ENCODE data around the gene IFT122.
"Not testable (repeated sequence)": the region's sequence is repeated elsewhere in the genome, so short reads cannot be mapped to it uniquely, and the experiment has no call there.

Gene IFT122, protein sequence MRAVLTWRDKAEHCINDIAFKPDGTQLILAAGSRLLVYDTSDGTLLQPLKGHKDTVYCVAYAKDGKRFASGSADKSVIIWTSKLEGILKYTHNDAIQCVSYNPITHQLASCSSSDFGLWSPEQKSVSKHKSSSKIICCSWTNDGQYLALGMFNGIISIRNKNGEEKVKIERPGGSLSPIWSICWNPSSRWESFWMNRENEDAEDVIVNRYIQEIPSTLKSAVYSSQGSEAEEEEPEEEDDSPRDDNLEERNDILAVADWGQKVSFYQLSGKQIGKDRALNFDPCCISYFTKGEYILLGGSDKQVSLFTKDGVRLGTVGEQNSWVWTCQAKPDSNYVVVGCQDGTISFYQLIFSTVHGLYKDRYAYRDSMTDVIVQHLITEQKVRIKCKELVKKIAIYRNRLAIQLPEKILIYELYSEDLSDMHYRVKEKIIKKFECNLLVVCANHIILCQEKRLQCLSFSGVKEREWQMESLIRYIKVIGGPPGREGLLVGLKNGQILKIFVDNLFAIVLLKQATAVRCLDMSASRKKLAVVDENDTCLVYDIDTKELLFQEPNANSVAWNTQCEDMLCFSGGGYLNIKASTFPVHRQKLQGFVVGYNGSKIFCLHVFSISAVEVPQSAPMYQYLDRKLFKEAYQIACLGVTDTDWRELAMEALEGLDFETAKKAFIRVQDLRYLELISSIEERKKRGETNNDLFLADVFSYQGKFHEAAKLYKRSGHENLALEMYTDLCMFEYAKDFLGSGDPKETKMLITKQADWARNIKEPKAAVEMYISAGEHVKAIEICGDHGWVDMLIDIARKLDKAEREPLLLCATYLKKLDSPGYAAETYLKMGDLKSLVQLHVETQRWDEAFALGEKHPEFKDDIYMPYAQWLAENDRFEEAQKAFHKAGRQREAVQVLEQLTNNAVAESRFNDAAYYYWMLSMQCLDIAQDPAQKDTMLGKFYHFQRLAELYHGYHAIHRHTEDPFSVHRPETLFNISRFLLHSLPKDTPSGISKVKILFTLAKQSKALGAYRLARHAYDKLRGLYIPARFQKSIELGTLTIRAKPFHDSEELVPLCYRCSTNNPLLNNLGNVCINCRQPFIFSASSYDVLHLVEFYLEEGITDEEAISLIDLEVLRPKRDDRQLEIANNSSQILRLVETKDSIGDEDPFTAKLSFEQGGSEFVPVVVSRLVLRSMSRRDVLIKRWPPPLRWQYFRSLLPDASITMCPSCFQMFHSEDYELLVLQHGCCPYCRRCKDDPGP

DNA sequence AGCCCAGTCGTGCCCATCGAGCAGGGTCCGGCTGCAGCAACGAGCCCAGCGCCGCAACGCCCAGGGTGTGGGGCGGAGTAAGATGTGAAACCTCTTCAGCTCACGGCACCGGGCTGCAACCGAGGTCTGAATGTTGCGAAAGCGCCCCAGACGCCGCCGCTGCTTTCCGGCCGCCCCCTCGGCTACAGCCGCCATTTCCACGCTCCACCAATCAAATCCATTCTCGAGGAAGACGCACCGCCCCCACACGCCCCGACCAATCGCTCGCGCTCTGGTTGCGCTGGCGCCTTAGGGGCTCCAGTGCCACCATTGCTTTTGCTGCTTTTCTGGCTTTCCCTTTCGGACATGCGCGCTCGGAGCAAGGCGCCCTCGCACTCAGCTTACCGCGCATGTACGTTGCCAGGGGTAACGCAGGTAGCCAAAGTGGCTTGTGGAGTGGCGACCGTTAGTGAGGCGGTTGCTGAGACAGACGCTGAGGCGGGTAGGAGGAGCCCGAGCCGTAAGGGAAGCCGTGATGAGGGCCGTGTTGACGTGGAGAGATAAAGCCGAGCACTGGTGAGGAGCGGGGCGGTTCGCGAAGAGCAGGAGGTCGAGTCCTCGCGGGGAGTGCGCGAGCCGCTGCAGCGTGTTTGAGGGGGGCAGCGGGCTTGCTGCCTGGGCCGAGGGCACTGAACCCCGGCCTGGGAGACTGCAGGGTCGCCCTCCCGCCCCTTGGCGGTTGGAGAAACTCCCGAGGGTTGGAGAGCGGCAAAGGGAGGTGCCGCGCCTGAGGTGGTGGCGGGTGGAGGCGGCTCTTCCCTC, at the start of gene IFT122, which contains the start of gene MBD4:
TSS of gene IFT122 (plus strand) at position 408 of the 801 bp plus-strand sequence. CDS start at position 515, 107 bp downstream.
TSS of gene MBD4 (minus strand) at position 132 of the 801 bp plus-strand sequence. CDS start at position 17, 115 bp downstream.
- H3K4me3 ChIP-seq (ENCODE audit: low read depth, low read length): peak within 1 kb of the TSS; percentile 99
- no peak for TF ChIP-seq CTCF (IDR thresholded peaks at IDR 0.05; ENCODE audit: low read depth, low read length)
- peak within 1 kb of the TSS; percentile 96 for H3K27ac ChIP-seq
- DNase-seq: peak; percentile 99
- H3K9me3 ChIP-seq (ENCODE audit: severe bottlenecking): no peaks in the 10 kb centered on the region
- peaks cover 32% of the 10 kb centered on the region for H3K36me3 ChIP-seq
- no peaks in the 10 kb centered on the region for H3K27me3 ChIP-seq (ENCODE audit: insufficient read depth, low read depth, severe bottlenecking)

GRCh38 chr3:129391583-129391982, 48.4 kb upstream of the IFT122 start:
- peaks cover 38% of the 10 kb centered on the region for H3K36me3 ChIP-seq
- H3K9me3 ChIP-seq (ENCODE audit: severe bottlenecking); H3K27me3 ChIP-seq (ENCODE audit: insufficient read depth, low read depth, severe bottlenecking); DNase-seq; H3K27ac ChIP-seq; H3K4me3 ChIP-seq (ENCODE audit: low read depth, low read length): not testable (repeated sequence)

- not testable (repeated sequence) for H3K4me3 ChIP-seq (ENCODE audit: low read depth, low read length); H3K9me3 ChIP-seq (ENCODE audit: severe bottlenecking); H3K27me3 ChIP-seq (ENCODE audit: insufficient read depth, low read depth, severe bottlenecking); DNase-seq; H3K27ac ChIP-seq
- H3K36me3 ChIP-seq: peaks cover 38% of the 10 kb centered on the region
Observed at GRCh38 chr3:129392106-129392887, 47.7 kb upstream of the IFT122 start.

DNA sequence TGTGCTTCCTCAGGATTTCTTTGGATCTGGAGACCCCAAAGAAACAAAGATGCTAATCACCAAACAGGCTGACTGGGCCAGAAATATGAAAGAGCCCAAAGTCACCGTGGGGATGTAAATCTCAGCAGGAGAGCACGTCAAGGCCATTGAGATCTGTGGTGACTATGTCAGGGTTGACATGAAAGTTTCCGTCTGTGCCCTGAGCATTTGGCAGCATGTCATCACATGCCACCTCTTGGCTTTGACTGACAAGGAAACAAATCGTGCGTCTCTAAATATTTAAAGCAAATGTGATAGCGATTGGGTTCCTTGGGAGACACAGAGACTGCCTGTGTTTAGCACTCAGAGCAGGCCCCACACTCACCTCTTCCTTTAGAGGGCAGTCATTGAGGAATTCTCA, 46.8 kb upstream of the IFT122 start:
- Histone ChIP-seq H3K9me3 (ENCODE audit: severe bottlenecking) (no peaks in the 10 kb centered on the region), H3K4me3 (ENCODE audit: low read depth, low read length) (no peak overlapping the region), H3K27me3 (ENCODE audit: insufficient read depth, low read depth, severe bottlenecking) (no peaks in the 10 kb centered on the region), H3K36me3 (peaks cover 38% of the 10 kb centered on the region), H3K27ac (no peak overlapping the region)
- TF ChIP-seq CTCF (IDR thresholded peaks at IDR 0.05; ENCODE audit: low read depth, low read length): no peak
- no peak for DNase-seq

DNA sequence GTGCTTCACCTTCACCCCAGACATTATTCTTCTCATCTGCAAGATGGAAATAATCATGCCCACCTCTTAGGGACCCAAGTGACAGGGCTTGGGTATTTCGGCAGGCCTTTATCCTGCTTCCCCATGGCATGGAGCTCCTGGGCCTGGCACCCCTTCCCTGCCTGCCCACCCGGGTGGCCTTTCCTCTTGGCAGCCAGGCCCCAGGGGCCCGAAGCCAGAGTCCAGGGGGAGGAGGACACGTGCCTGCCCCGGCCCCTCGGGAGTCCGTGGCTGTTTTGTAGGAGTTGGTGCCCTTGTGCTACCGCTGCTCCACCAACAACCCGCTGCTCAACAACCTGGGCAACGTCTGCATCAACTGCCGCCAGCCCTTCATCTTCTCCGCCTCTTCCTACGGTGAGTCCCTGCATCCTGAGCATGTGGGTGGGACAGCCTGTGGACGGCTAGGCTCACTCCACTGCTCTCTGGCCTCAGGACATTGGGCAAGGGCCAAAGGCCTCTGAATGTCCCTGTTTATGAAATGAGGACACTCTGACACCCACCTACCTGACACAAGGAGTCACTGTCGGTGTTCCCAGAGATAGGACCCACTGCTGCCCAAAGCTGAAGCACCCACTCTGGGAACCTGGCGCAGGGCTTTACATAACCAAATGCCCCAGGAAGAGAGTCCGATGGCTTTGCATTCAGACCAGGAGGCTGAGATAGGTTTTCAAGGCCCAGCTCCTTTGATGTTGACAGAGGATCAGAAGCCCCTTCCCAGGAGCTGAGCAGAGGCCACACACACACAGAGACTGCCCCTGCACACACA, 46.1 kb upstream of the IFT122 start:
- not testable (repeated sequence) for H3K27me3 ChIP-seq (ENCODE audit: insufficient read depth, low read depth, severe bottlenecking); H3K27ac ChIP-seq; DNase-seq; H3K4me3 ChIP-seq (ENCODE audit: low read depth, low read length); H3K9me3 ChIP-seq (ENCODE audit: severe bottlenecking)
- peaks cover 36% of the 10 kb centered on the region for H3K36me3 ChIP-seq

DNA sequence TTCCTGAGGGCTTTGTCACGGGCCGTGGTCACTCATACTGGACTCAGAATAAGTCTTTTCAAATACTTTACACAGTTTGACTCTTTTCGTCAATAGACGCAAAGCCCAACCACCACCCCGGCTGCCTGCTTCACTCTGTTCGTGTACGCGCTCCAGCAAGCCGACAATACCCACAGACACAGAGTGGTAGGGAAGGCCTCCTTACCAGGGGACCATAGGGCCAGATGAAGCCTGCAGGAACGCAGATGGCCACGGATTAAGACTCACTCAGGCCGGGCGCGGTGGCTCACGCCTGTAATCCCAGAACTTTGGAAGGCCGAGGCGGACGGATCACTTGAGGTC, 41.2 kb upstream of the IFT122 start:
- H3K27ac ChIP-seq: peak overlapping the region; percentile 94
- H3K4me3 ChIP-seq (ENCODE audit: low read depth, low read length): peak overlapping the region; percentile 90
- TF ChIP-seq CTCF (IDR thresholded peaks at IDR 0.05; ENCODE audit: low read depth, low read length): no peak
- H3K9me3 ChIP-seq (ENCODE audit: severe bottlenecking): peaks cover 3% of the 10 kb centered on the region
- H3K36me3 ChIP-seq: peaks cover 16% of the 10 kb centered on the region
- H3K27me3 ChIP-seq (ENCODE audit: insufficient read depth, low read depth, severe bottlenecking): no peaks in the 10 kb centered on the region
- peak; percentile 86 for DNase-seq

All from WERI-Rb-1 (cell line).